SU-DHL-6 (cell line): ENCODE results near the gene ZZZ3.

Experiments
- H2AFZ ChIP-seq: fragments of 200-600 bp; sonication (generic); 2 replicates; pipeline ENCODE4 v1.6.1; 2014; ENCODE audit warnings: low read depth, mild to moderate bottlenecking, moderate library complexity, mixed read lengths, antibody characterized with exemption, low read length; ENCODE audit not compliant: severe bottlenecking
- H3F3A ChIP-seq: fragments of 200-600 bp; shearing (Covaris generic); 2 replicates; pipeline ENCODE4 v1.6.0; 2016; ENCODE audit warnings: antibody characterized with exemption, mild to moderate bottlenecking; ENCODE audit not compliant: insufficient read depth
- H3K27ac ChIP-seq: fragments of 200-600 bp; sonication (generic); 2 replicates; pipeline ENCODE4 v1.5.1; 2016; ENCODE audit warnings: low read depth, mild to moderate bottlenecking, low read length, moderate library complexity, mixed read lengths
- H3K27me3 ChIP-seq: fragments of 200-600 bp; sonication (generic), shearing (Covaris generic); 2 replicates; pipeline ENCODE4 v1.6.0; 2014; ENCODE audit warnings: mild to moderate bottlenecking, low read length
- H3K36me3 ChIP-seq: fragments of 200-600 bp; sonication (generic); 2 replicates; pipeline ENCODE4 v1.6.1; 2014; ENCODE audit warnings: mild to moderate bottlenecking, low read length, mixed read lengths
- H3K4me2 ChIP-seq: fragments of 300-600, 200-600 bp; shearing (Covaris generic), sonication (generic); 2 replicates; pipeline ENCODE4 v1.6.0; 2014; ENCODE audit warnings: low read length, low read depth, mild to moderate bottlenecking; ENCODE audit not compliant: poor library complexity, severe bottlenecking
- H3K4me3 ChIP-seq: fragments of 200-600 bp; sonication (generic); 2 replicates; pipeline ENCODE4 v1.5.1; 2014; ENCODE audit warnings: antibody characterized with exemption, low read length, mild to moderate bottlenecking, mixed read lengths; ENCODE audit not compliant: insufficient read depth, poor library complexity, severe bottlenecking
- H3K79me2 ChIP-seq: fragments of 200-600 bp; sonication (generic); 2 replicates; pipeline ENCODE4 v1.6.1; 2014; ENCODE audit warnings: mild to moderate bottlenecking, low read length, moderate library complexity; ENCODE audit not compliant: insufficient read depth
- H3K9ac ChIP-seq: fragments of 200-600 bp; sonication (generic); 2 replicates; pipeline ENCODE4 v1.7.0; 2014; ENCODE audit warnings: mild to moderate bottlenecking, low read length
- H3K9me2 ChIP-seq: fragments of 200-600 bp; sonication (generic); replicated peaks from 2 replicates; pipeline ENCODE4 v1.6.1; 2014; ENCODE audit warnings: low read length; ENCODE audit not compliant: insufficient read depth
- H3K9me3 ChIP-seq: fragments of 200-600 bp; sonication (generic); 2 replicates; pipeline ENCODE4 v1.6.1; 2014; ENCODE audit warnings: low read length, mixed read lengths; ENCODE audit not compliant: insufficient read depth
- H4K20me1 ChIP-seq: fragments of 200-600 bp; sonication (generic); 2 replicates; pipeline ENCODE4 v1.6.1; 2014; ENCODE audit warnings: low read depth, mild to moderate bottlenecking, antibody characterized with exemption, low read length, moderate library complexity, mixed read lengths
- CTCF ChIP-seq: fragments of 200-600 bp; sonication (generic); IDR thresholded peaks from one replicate; pipeline ENCODE4 v1.5.1; 2017; ENCODE audit warnings: antibody characterized with exemption, mild to moderate bottlenecking, low read length, moderate library complexity; ENCODE audit not compliant: insufficient read depth, poor library complexity, severe bottlenecking
- EZH2phosphoT487 ChIP-seq: fragments of 200-600 bp; sonication (generic), shearing (Covaris generic); conservative IDR thresholded peaks from 2 replicates; pipeline ENCODE4 v1.6.1; 2018; ENCODE audit warnings: mild to moderate bottlenecking, antibody characterized with exemption, low read length, moderate library complexity, mixed read lengths

ZZZ3 gene

GRCh38 chr1:77687519-77687906 lies 5.1 kb upstream of the ZZZ3 start:
- H3K4me2 ChIP-seq, result no peak overlapping the region

GRCh38 chr1:77686796-77687518 lies 4.5 kb upstream of the ZZZ3 start:
- Histone ChIP-seq H2AFZ (no peak overlapping the region), H3K9me2 (no peaks in the 10 kb centered on the region), H4K20me1 (no peaks in the 10 kb centered on the region), H3K36me3 (no peaks in the 10 kb centered on the region), H3K27ac (no peak overlapping the region), H3K9me3 (no peaks in the 10 kb centered on the region), H3K27me3 (no peaks in the 10 kb centered on the region), H3K79me2 (peaks cover 11% of the 10 kb centered on the region), H3K4me2 (no peak overlapping the region), H3K4me3 (no peak overlapping the region), H3K9ac (no peak overlapping the region), H3F3A (peaks cover 19% of the 10 kb centered on the region)
- no peak for TF ChIP-seq CTCF
- TF ChIP-seq EZH2phosphoT487, result no peak

More at GRCh38 chr1:77687519-77687906, 5.1 kb upstream of the ZZZ3 start:
- Histone ChIP-seq H3F3A (peaks cover 16% of the 10 kb centered on the region), H3K36me3 (no peaks in the 10 kb centered on the region), H3K27me3 (no peaks in the 10 kb centered on the region), H3K79me2 (peaks cover 5% of the 10 kb centered on the region; the same call in 1 of the 2 replicates), H2AFZ (no peak overlapping the region), H3K4me3 (no peak overlapping the region), H3K27ac (no peak overlapping the region), H4K20me1 (no peaks in the 10 kb centered on the region), H3K9ac (no peak overlapping the region), H3K9me2 (no peaks in the 10 kb centered on the region), H3K9me3 (no peaks in the 10 kb centered on the region)
- TF ChIP-seq EZH2phosphoT487 (no peak), CTCF (no peak)

- peaks cover 46% of the 10 kb centered on the region for H3K79me2 ChIP-seq
- peak overlapping the region; percentile 93 for H2AFZ ChIP-seq
- peaks cover 5% of the 10 kb centered on the region; the same call in 1 of the 2 replicates for H3K36me3 ChIP-seq
- peak overlapping the region; percentile 97 for H3K4me2 ChIP-seq
- no peaks in the 10 kb centered on the region for H3K9me2 ChIP-seq
- no peaks in the 10 kb centered on the region for H3K9me3 ChIP-seq
- peak overlapping the region; percentile 92 for H3K9ac ChIP-seq
- peaks cover 32% of the 10 kb centered on the region for H3F3A ChIP-seq
- H3K27ac ChIP-seq, result peak overlapping the region; percentile 90
- H3K4me3 ChIP-seq, result peak overlapping the region; percentile 91
- no peaks in the 10 kb centered on the region for H3K27me3 ChIP-seq
- no peak for TF ChIP-seq EZH2phosphoT487
- TF ChIP-seq CTCF, result peak; percentile 74
- peaks cover 23% of the 10 kb centered on the region for H4K20me1 ChIP-seq
Measured at GRCh38 chr1:77683160-77684148, 996 bp upstream of the ZZZ3 start.
